GM12873 (cell line): ENCODE data around the gene CLASP2.

Source experiments
- CTCF ChIP-seq: IDR thresholded peaks from 2 replicates; pipeline ENCODE4 v1.5.1; 2012; ENCODE audit warnings: low read depth, mild to moderate bottlenecking, moderate library complexity, low read length, control low read depth; ENCODE audit not compliant: insufficient read depth; ENCODE audit errors: missing control alignments

Gene CLASP2

GRCh38 chr3:33663042-33663441, 55.0 kb downstream of the CLASP2 start:
- no peak for TF ChIP-seq CTCF

GRCh38 chr3:33659856-33660434, 58.1 kb downstream of the CLASP2 start:
- no peak for TF ChIP-seq CTCF

- TF ChIP-seq CTCF, result no peak
Measured at GRCh38 chr3:33658991-33659848, 58.8 kb downstream of the CLASP2 start.

GRCh38 chr3:33658621-33658990, 59.4 kb downstream of the CLASP2 start:
- TF ChIP-seq CTCF, result no peak

GRCh38 chr3:33658039-33658438, 60.0 kb downstream of the CLASP2 start:
- TF ChIP-seq CTCF, result no peak

- no peak for TF ChIP-seq CTCF
Measured at GRCh38 chr3:33652736-33653135, 65.3 kb downstream of the CLASP2 start.

DNA sequence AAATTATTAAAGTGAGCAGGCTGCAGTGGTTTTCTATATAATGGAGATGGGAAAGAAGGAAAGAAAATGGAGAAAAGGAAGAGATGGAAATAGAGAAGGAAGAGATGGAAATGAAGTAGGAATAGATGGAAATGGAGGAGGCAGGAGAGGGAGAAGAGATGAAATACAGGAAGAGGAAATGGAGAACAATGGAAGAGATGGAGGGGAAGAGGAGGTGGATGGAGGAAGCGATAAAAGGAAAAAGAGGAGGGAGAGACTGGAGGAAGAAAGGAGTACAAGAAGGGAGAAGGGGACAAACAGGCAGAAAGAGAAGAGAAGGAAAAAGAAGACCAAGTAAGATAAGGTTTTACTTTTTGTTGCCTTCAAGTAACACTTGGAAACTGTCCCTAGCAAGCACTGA, 67.6 kb downstream of the CLASP2 start:
- no peak for TF ChIP-seq CTCF
